HEK293 (cell line): ENCODE measurements around the gene DLX4.

Experiments used
- YY1 ChIP-seq: fragments of 450-650 bp; formaldehyde crosslinking; IDR thresholded peaks from 2 replicates; pipeline ENCODE4 v1.5.1; 2018; ENCODE audit warnings: missing biosample characterization, missing genetic modification characterization
- ZNF148 ChIP-seq: fragments of 450-650 bp; formaldehyde crosslinking; IDR thresholded peaks from 2 replicates; pipeline ENCODE4 v1.5.0; 2017; ENCODE audit warnings: missing biosample characterization, missing genetic modification characterization, borderline replicate concordance
- ZNF24 ChIP-seq: fragments of 450-650 bp; formaldehyde crosslinking; IDR thresholded peaks from 2 replicates; pipeline ENCODE4 v1.5.1; 2016; ENCODE audit warnings: missing biosample characterization, missing genetic modification characterization
- ZNF362 ChIP-seq: fragments of 450-650 bp; formaldehyde crosslinking; IDR thresholded peaks from 2 replicates; pipeline ENCODE4 v1.5.1; 2016; ENCODE audit warnings: missing biosample characterization, missing genetic modification characterization
- ZNF488 ChIP-seq: fragments of 450-650 bp; formaldehyde crosslinking; IDR thresholded peaks from 2 replicates; pipeline ENCODE4 v1.5.1; 2016; ENCODE audit warnings: missing biosample characterization, missing genetic modification characterization
- ZNF704 ChIP-seq: fragments of 450-650 bp; formaldehyde crosslinking; IDR thresholded peaks from 2 replicates; pipeline ENCODE4 v1.5.1; 2016; ENCODE audit warnings: missing biosample characterization, missing genetic modification characterization
- ZNF843 ChIP-seq: fragments of 450-650 bp; formaldehyde crosslinking; IDR thresholded peaks from 2 replicates; pipeline ENCODE4 v1.5.1; 2016; ENCODE audit warnings: missing biosample characterization, missing genetic modification characterization

DNA sequence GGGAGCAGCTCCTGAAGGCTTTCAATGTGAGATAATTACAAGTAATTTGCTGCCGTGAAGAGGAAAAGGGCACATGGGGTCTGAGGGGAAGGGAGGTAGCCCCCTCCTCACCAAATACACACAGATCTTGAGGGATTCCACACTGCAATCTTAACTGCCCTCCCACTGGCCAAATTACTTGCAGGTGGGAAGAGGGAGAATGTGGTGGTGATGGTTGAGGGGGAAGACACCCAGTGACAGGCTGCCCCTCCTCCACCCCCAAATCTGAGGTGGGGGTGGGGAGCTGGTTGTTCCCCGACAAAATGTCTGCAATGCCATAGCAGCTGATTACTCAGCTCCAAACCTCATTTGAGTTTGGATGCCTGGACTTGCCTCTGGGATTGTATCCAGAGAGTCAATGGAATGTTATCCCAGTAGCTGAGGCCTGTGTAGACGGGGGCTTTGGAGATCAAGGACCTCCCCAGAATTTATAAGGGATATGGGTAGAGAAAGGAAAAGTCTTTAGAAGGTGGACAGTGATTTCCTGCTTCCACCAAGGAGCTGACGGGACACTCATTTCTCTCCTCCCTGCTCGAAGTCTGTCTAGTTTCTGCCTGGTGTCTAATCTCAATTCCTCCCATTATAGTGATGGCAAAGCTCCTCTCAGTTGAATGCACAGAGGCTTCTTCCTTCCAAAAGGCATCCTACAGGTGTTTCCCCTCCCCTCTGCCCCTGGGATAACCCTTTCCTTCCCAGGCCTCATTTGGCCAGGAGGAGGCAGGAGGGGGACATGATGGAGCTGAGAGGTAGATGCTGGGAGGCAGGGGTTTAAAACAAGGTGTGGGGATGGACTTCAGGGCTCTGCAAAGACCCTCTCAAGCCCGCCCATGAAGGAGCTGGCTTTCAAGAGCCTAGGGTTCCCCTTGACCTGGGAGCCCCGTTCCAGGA, 8.7 kb downstream of the DLX4 start:
- TF ChIP-seq ZNF24 (tag by site-specific recombination) (no peak), ZNF843 (no peak), ZNF362 (no peak), ZNF148 (tag by site-specific recombination) (no peak), YY1 (tag by site-specific recombination) (no peak), ZNF704 (tag by site-specific recombination) (no peak), ZNF488 (no peak)
